Adrenal gland (tissue), 5 donors: Measurements from ENCODE around the gene TPI1.

Experiments used
- POLR2A ChIP-seq, 2 donors: fragments of 450-650 bp; IDR thresholded peaks; one replicate each; pipeline ENCODE4 v1.6.1; 2017; ENCODE audit warnings: antibody characterized with exemption in 2 of 2, mild to moderate bottlenecking in 2 of 2, moderate library complexity in 1 of 2
- TF ChIP-seq, protein P1 (sequence below), 6 experiments: fragments of 450-650 bp in 4 of 6; fragments of 200-600 bp in 2 of 6; sonication (generic) in 1 of 6; IDR thresholded peaks; 1 replicate in 5 of 6; 2 replicates in 1 of 6; pipeline versions ENCODE4 v1.5.1 to v1.8.0; 2016 to 2021; ENCODE audit warnings: antibody characterized with exemption in 6 of 6, mild to moderate bottlenecking in 2 of 6, moderate library complexity in 1 of 6
- donor health status: DM: no; HTN: no; CAD: no.

DNA sequence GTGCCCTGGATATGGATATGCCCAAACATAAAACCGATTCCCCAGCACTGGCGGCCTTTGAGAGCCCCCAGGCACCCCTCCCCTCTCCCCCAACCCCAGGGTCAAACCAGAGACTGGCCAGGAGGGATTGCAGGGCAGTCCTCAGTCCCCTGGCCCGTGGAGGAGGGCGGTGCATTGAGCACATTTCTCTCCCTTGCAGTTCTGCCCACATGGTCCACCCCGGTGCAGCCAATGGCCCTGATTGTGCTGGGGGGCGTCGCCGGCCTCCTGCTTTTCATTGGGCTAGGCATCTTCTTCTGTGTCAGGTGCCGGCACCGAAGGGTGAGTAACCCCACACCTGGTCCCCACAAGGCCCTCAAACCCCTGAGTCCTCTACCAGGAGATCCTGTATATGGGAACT lies 49.1 kb upstream of the TPI1 start:
- TF ChIP-seq, protein P1, sequence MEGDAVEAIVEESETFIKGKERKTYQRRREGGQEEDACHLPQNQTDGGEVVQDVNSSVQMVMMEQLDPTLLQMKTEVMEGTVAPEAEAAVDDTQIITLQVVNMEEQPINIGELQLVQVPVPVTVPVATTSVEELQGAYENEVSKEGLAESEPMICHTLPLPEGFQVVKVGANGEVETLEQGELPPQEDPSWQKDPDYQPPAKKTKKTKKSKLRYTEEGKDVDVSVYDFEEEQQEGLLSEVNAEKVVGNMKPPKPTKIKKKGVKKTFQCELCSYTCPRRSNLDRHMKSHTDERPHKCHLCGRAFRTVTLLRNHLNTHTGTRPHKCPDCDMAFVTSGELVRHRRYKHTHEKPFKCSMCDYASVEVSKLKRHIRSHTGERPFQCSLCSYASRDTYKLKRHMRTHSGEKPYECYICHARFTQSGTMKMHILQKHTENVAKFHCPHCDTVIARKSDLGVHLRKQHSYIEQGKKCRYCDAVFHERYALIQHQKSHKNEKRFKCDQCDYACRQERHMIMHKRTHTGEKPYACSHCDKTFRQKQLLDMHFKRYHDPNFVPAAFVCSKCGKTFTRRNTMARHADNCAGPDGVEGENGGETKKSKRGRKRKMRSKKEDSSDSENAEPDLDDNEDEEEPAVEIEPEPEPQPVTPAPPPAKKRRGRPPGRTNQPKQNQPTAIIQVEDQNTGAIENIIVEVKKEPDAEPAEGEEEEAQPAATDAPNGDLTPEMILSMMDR (IDR thresholded peaks at IDR 0.05): no peak
- no peak for TF ChIP-seq POLR2A (IDR thresholded peaks at IDR 0.05)
